Trophoblast cell (in vitro differentiated cells and primary cell): Measurements from ENCODE around the gene CASP5. TPM values are rescaled to one million over a fixed set of nuclear protein-coding genes. Genes with fewer than 3 reads are reported as not detected.
"Not testable (repeated sequence)": the region's sequence is repeated elsewhere in the genome, so short reads cannot be mapped to it uniquely, and the experiment has no call there.

ENCODE experiments used
- DNase-seq, 2 donors: peaks; one replicate each; pipeline ENCODE4 v3.0.0-alpha.2; 2016
- H2AFZ ChIP-seq: 2 replicates; pipeline ENCODE4 v1.6.1; 2013; ENCODE audit warnings: low read length, moderate library complexity, mild to moderate bottlenecking; ENCODE audit not compliant: insufficient read depth, poor library complexity
- H2AK5ac ChIP-seq: 2 replicates; pipeline ENCODE4 v1.6.1; 2013; ENCODE audit warnings: mild to moderate bottlenecking, low read length
- H2BK120ac ChIP-seq: 2 replicates; pipeline ENCODE4 v1.6.1; 2013; ENCODE audit warnings: low read length, mild to moderate bottlenecking, moderate library complexity; ENCODE audit not compliant: insufficient read depth, poor library complexity
- H2BK12ac ChIP-seq: 2 replicates; pipeline ENCODE4 v1.6.1; 2013; ENCODE audit warnings: mild to moderate bottlenecking, low read length, moderate library complexity
- H2BK5ac ChIP-seq: 2 replicates; pipeline ENCODE4 v1.6.1; 2013; ENCODE audit warnings: low read length, low read depth, moderate library complexity, mild to moderate bottlenecking; ENCODE audit not compliant: poor library complexity
- H3K14ac ChIP-seq: 2 replicates; pipeline ENCODE4 v1.6.1; 2013; ENCODE audit warnings: mild to moderate bottlenecking, low read length
- H3K18ac ChIP-seq: 2 replicates; pipeline ENCODE4 v1.6.1; 2013; ENCODE audit warnings: mild to moderate bottlenecking, low read length
- H3K23ac ChIP-seq: 2 replicates; pipeline ENCODE4 v1.6.1; 2013; ENCODE audit warnings: low read length
- H3K27ac ChIP-seq: 2 replicates; pipeline ENCODE4 v1.5.1; 2013; ENCODE audit warnings: low read depth, mild to moderate bottlenecking, inconsistent platforms, low read length, moderate library complexity
- H3K27me3 ChIP-seq: 2 replicates; pipeline ENCODE4 v1.6.1; 2013; ENCODE audit warnings: inconsistent platforms, mild to moderate bottlenecking, low read length, moderate library complexity; ENCODE audit not compliant: insufficient read depth
- H3K36me3 ChIP-seq, 2 experiments: 1 replicate in 1 of 2; 2 replicates in 1 of 2; pipeline ENCODE4 v1.6.1; 2013; ENCODE audit warnings: low read length in 2 of 2, mild to moderate bottlenecking in 2 of 2, moderate library complexity in 1 of 2; ENCODE audit not compliant: insufficient read depth in 2 of 2, control insufficient read depth in 1 of 2
- H3K4ac ChIP-seq: 2 replicates; pipeline ENCODE4 v1.6.1; 2013; ENCODE audit warnings: low read depth, mild to moderate bottlenecking, low read length, moderate library complexity
- H3K4me1 ChIP-seq, 2 experiments: 1 replicate in 1 of 2; 2 replicates in 1 of 2; pipeline ENCODE4 v1.6.1; 2013; ENCODE audit warnings: low read length in 2 of 2, mild to moderate bottlenecking in 2 of 2, moderate library complexity in 1 of 2; ENCODE audit not compliant: insufficient read depth in 2 of 2, control insufficient read depth in 1 of 2
- H3K4me2 ChIP-seq: 2 replicates; pipeline ENCODE4 v1.6.1; 2013; ENCODE audit warnings: inconsistent platforms, mild to moderate bottlenecking, low read length, moderate library complexity
- H3K4me3 ChIP-seq: 2 replicates; pipeline ENCODE4 v1.5.1; 2013; ENCODE audit warnings: mild to moderate bottlenecking, low read depth, low read length, inconsistent platforms
- H3K79me1 ChIP-seq: one replicate; pipeline ENCODE4 v1.6.1; 2013; ENCODE audit warnings: low read length
- H3K79me2 ChIP-seq: 2 replicates; pipeline ENCODE4 v1.6.1; 2013; ENCODE audit warnings: low read length, mild to moderate bottlenecking; ENCODE audit not compliant: control insufficient read depth, insufficient read depth, poor library complexity
- H3K9ac ChIP-seq: 2 replicates; pipeline ENCODE4 v1.6.1; 2013; ENCODE audit warnings: mild to moderate bottlenecking, low read length
- H3K9me3 ChIP-seq: 2 replicates; pipeline ENCODE4 v1.6.1; 2013; ENCODE audit warnings: low read depth, mild to moderate bottlenecking, control low read depth, inconsistent platforms, low read length; ENCODE audit not compliant: insufficient read depth
- H4K12ac ChIP-seq: 2 replicates; pipeline ENCODE4 v1.6.1; 2013; ENCODE audit warnings: low read depth, mild to moderate bottlenecking, low read length, moderate library complexity
- H4K8ac ChIP-seq: 2 replicates; pipeline ENCODE4 v1.6.1; 2013; ENCODE audit warnings: low read depth, mild to moderate bottlenecking, low read length, moderate library complexity
- H4K91ac ChIP-seq: one replicate; pipeline ENCODE4 v1.6.1; 2013; ENCODE audit warnings: low read depth, mild to moderate bottlenecking, low read length, moderate library complexity
- whole genome bisulfite sequencing: extraction: QIAGEN DNeasy Blood & Tissue Kit; methylation state at CpG from one replicate; pipeline ENCODE4 v1.1.7; 2013; ENCODE audit warnings: missing lambda C conversion rate; ENCODE audit not compliant: insufficient read length, insufficient coverage; ENCODE audit errors: extremely low coverage; 5-methylcytosine and 5-hydroxymethylcytosine counted together
- polyA plus RNA-seq: library from polyadenylated mRNA; stranded (reverse); fragments of 200-250 nt; gene quantifications from 2 replicates; pipeline ENCODE4 v1.2.3, GENCODE V29; 2013

Gene CASP5
- polyA plus RNA-seq: 0.05 TPM in 1 of 2 replicates, not detected in the other

GRCh38 chr11:105023003-105023402, at the start of gene CASP5:
TSS of gene CASP5 (minus strand) at chr11:105023168. CDS start at chr11:105023136, 32 bp downstream.
- Histone ChIP-seq H3K14ac (no peak within 1 kb of the TSS), H3K27me3 (no peaks in the 10 kb centered on the region), H4K8ac (no peak within 1 kb of the TSS), H3K27ac (no peak within 1 kb of the TSS), H3K4me2 (no peak within 1 kb of the TSS), H3K4me3 (no peak within 1 kb of the TSS), H2BK5ac (no peak within 1 kb of the TSS), H2AK5ac (no peak within 1 kb of the TSS), H2BK12ac (no peak within 1 kb of the TSS), H2BK120ac (no peak within 1 kb of the TSS), H3K4me1 (peaks cover 0 to 2% of the 10 kb centered on the region in 2 experiments), H3K4ac (no peak within 1 kb of the TSS), H3K23ac (no peak within 1 kb of the TSS), H2AFZ (no peak within 1 kb of the TSS), H3K9me3 (no peaks in the 10 kb centered on the region), H3K79me1 (no peaks in the 10 kb centered on the region), H3K18ac (no peak within 1 kb of the TSS), H3K79me2 (no peaks in the 10 kb centered on the region), H4K91ac (no peak within 1 kb of the TSS), H3K36me3 (no peaks in the 10 kb centered on the region), H3K9ac (no peak within 1 kb of the TSS), H4K12ac (no peak within 1 kb of the TSS)
- no peak for DNase-seq

GRCh38 chr11:105072080-105072479, 49.1 kb upstream of the CASP5 start:
- not testable (repeated sequence) for H3K27me3 ChIP-seq, H4K91ac ChIP-seq, H3K14ac ChIP-seq, H3K79me1 ChIP-seq, H4K12ac ChIP-seq, H3K18ac ChIP-seq, H2AFZ ChIP-seq, H2BK120ac ChIP-seq, H4K8ac ChIP-seq, DNase-seq, H3K79me2 ChIP-seq, H3K23ac ChIP-seq, H2BK12ac ChIP-seq, H3K4ac ChIP-seq, H2BK5ac ChIP-seq, H2AK5ac ChIP-seq, H3K36me3 ChIP-seq, H3K4me2 ChIP-seq, H3K9ac ChIP-seq, H3K9me3 ChIP-seq, H3K4me3 ChIP-seq, H3K27ac ChIP-seq, H3K4me1 ChIP-seq
- no CpG with 5 or more reads among the region's 2 CpGs for WGBS

- Histone ChIP-seq H3K9me3 (no peaks in the 10 kb centered on the region), H3K79me1 (no peaks in the 10 kb centered on the region), H3K4ac (no peak overlapping the region), H2BK120ac (no peak overlapping the region), H3K4me1 (no peaks in the 10 kb centered on the region), H4K8ac (no peak overlapping the region), H4K91ac (no peak overlapping the region), H3K9ac (no peak overlapping the region), H2BK5ac (no peak overlapping the region), H3K27ac (no peak overlapping the region), H2BK12ac (no peak overlapping the region), H3K14ac (no peak overlapping the region), H3K27me3 (no peaks in the 10 kb centered on the region), H3K4me2 (no peak overlapping the region), H2AK5ac (no peak overlapping the region), H3K4me3 (no peak overlapping the region), H2AFZ (no peak overlapping the region), H4K12ac (no peak overlapping the region), H3K79me2 (no peaks in the 10 kb centered on the region), H3K36me3 (no peaks in the 10 kb centered on the region), H3K18ac (no peak overlapping the region), H3K23ac (no peak overlapping the region)
- DNase-seq: no peak
- no CpG with 5 or more reads among the region's 4 CpGs for WGBS
These were observed 48.2 kb upstream of the CASP5 start for GRCh38 chr11:105071089-105071732.

GRCh38 chr11:105070306-105070705, 47.3 kb upstream of the CASP5 start:
- peak in 1 of 2 donors; percentile 18 for DNase-seq
- no CpG with 5 or more reads among the region's 4 CpGs for WGBS
- no peak overlapping the region for H3K23ac ChIP-seq

More at GRCh38 chr11:105070306-105070705, 47.3 kb upstream of the CASP5 start:
- Histone ChIP-seq H3K27ac (no peak overlapping the region), H3K4ac (no peak overlapping the region), H3K36me3 (no peaks in the 10 kb centered on the region), H4K8ac (no peak overlapping the region), H2BK12ac (no peak overlapping the region), H3K9me3 (no peaks in the 10 kb centered on the region), H2AFZ (no peak overlapping the region), H2BK5ac (no peak overlapping the region), H4K12ac (no peak overlapping the region), H2AK5ac (no peak overlapping the region), H3K27me3 (no peaks in the 10 kb centered on the region), H3K18ac (no peak overlapping the region), H3K4me1 (no peaks in the 10 kb centered on the region), H3K14ac (no peak overlapping the region), H3K79me1 (no peaks in the 10 kb centered on the region), H3K4me2 (no peak overlapping the region), H2BK120ac (no peak overlapping the region), H3K4me3 (no peak overlapping the region), H3K79me2 (no peaks in the 10 kb centered on the region), H4K91ac (no peak overlapping the region), H3K9ac (no peak overlapping the region)
